Uterus (tissue), 4 donors: ENCODE measurements around the gene HSD17B4. TPM values are rescaled to one million over a fixed set of nuclear protein-coding genes. Genes with fewer than 3 reads are reported as not detected.

ENCODE experiments used
- DNase-seq, 2 donors: peaks; one replicate each; pipeline ENCODE4 v3.0.0-alpha.2; 2019 to 2020
- H3K27ac ChIP-seq, 2 donors: fragments of 200-600 bp; sonication (generic); 1 replicate in 1 of 2; 2 replicates in 1 of 2; pipeline ENCODE4 v1.5.1; 2016 to 2018
- H3K27me3 ChIP-seq, 2 donors: fragments of 200-600 bp; sonication (generic); one replicate each; pipeline ENCODE4 v1.5.1; 2018 to 2019; ENCODE audit warnings: control low read depth in 1 of 2
- H3K36me3 ChIP-seq, 2 donors: fragments of 200-600 bp; sonication (generic); one replicate each; pipeline ENCODE4 v1.5.1; 2019; ENCODE audit warnings: control low read depth in 1 of 2
- H3K4me1 ChIP-seq, 2 donors: fragments of 200-600 bp; sonication (generic); one replicate each; pipeline ENCODE4 v1.5.1; 2018 to 2019; ENCODE audit warnings: control low read depth in 1 of 2
- H3K4me3 ChIP-seq, 2 donors: fragments of 200-600 bp; sonication (generic); 1 replicate in 1 of 2; 2 replicates in 1 of 2; pipeline ENCODE4 v1.5.1; 2018 to 2019; ENCODE audit warnings: mild to moderate bottlenecking in 1 of 2
- H3K9me3 ChIP-seq, 2 donors: fragments of 200-600 bp; sonication (generic); one replicate each; pipeline ENCODE4 v1.5.1; 2019; ENCODE audit warnings: control low read depth in 1 of 2
- CTCF ChIP-seq, 4 experiments: fragments of 200-600 bp in 2 of 4; fragments of 450-650 bp in 2 of 4; sonication (generic) in 2 of 4; IDR thresholded peaks; one replicate each; pipeline ENCODE4 v1.5.1; 2016 to 2019; ENCODE audit warnings: antibody characterized with exemption in 4 of 4, mild to moderate bottlenecking in 2 of 4, moderate library complexity in 1 of 4
- POLR2A ChIP-seq, 2 donors: fragments of 450-650 bp; IDR thresholded peaks; one replicate each; pipeline ENCODE4 v1.6.1; 2016; ENCODE audit warnings: antibody characterized with exemption in 2 of 2, mild to moderate bottlenecking in 1 of 2, moderate library complexity in 1 of 2
- intact Hi-C: fragments of 100-400 bp; cut with DNase I; formaldehyde crosslinking; loops from one replicate; pipeline ENCODE4 v1.15.1; 2023; ENCODE audit warnings: low total_unique reads
- total RNA-seq, 4 donors: library from RNA; depleted of rRNA in 3 of 4; stranded (reverse); fragments of >200 nt in 3 of 4; gene quantifications; one replicate each; pipeline versions ENCODE4 v1.1.0 to v1.2.4, GENCODE V29; 2014 to 2023
- donor health status: DM: yes; HTN: yes; CAD: no.

The HSD17B4 gene
- total RNA-seq = 100 to 1,000 TPM in 3 of 4 donors, 10 to 100 TPM in 1; 93.8 to 167 (median 150) TPM

- H3K36me3 ChIP-seq = no peaks in the 10 kb centered on the region
- no peaks in the 10 kb centered on the region for H3K9me3 ChIP-seq
- no peaks in the 10 kb centered on the region for H3K27me3 ChIP-seq
- peak within 1 kb of the TSS; percentile 79 to 85 for H3K27ac ChIP-seq
- DNase-seq = peak; percentile 81 to 88
- H3K4me3 ChIP-seq = peak within 1 kb of the TSS; percentile 59 to 79
- no peak for TF ChIP-seq CTCF (IDR thresholded peaks at IDR 0.05)
- peak; percentile 42 to 69 for TF ChIP-seq POLR2A (IDR thresholded peaks at IDR 0.05)
- peaks cover 0 to 7% of the 10 kb centered on the region in 2 donors for H3K4me1 ChIP-seq
- intact Hi-C loops = no loop called here
Measured at GRCh38 chr5:119452373-119453039, at the start of gene HSD17B4. Gene HSD17B4, plus strand, starts transcription at chr5:119452497. Its CDS starts 79 bp downstream, at chr5:119452576.

- H3K4me1 ChIP-seq = no peaks in the 10 kb centered on the region
- TF ChIP-seq CTCF (IDR thresholded peaks at IDR 0.05) = no peak
- no peak for TF ChIP-seq POLR2A (IDR thresholded peaks at IDR 0.05)
- no peak overlapping the region for H3K27ac ChIP-seq
- H3K27me3 ChIP-seq = no peaks in the 10 kb centered on the region
- no peak overlapping the region for H3K4me3 ChIP-seq
- H3K36me3 ChIP-seq = no peaks in the 10 kb centered on the region
- intact Hi-C loops = loop anchor here (10.0 kb wide), 1 partner anchor 138 kb away; no protein-coding TSS in a partner anchor
- DNase-seq = no peak
- no peaks in the 10 kb centered on the region for H3K9me3 ChIP-seq
Measured at GRCh38 chr5:119402555-119402954, 49.7 kb upstream of the HSD17B4 start.

GRCh38 chr5:119404033-119404432, 48.3 kb upstream of the HSD17B4 start:
- Histone ChIP-seq H3K27me3 (no peaks in the 10 kb centered on the region), H3K4me3 (no peak overlapping the region), H3K36me3 (no peaks in the 10 kb centered on the region), H3K9me3 (no peaks in the 10 kb centered on the region), H3K4me1 (no peaks in the 10 kb centered on the region), H3K27ac (no peak overlapping the region)
- intact Hi-C loops = loop anchor here (10.0 kb wide), 1 partner anchor 139 kb away; no protein-coding TSS in a partner anchor
- no peak for DNase-seq
- TF ChIP-seq CTCF (IDR thresholded peaks at IDR 0.05) (no peak), POLR2A (IDR thresholded peaks at IDR 0.05) (no peak)

GRCh38 chr5:119405419-119405818, 46.9 kb upstream of the HSD17B4 start:
- no peak for DNase-seq
- no peaks in the 10 kb centered on the region for H3K4me1 ChIP-seq
- intact Hi-C loops = loop anchor here (10.0 kb wide), 1 partner anchor 141 kb away; no protein-coding TSS in a partner anchor
- H3K36me3 ChIP-seq = no peaks in the 10 kb centered on the region
- H3K9me3 ChIP-seq = no peaks in the 10 kb centered on the region
- H3K4me3 ChIP-seq = no peak overlapping the region
- no peaks in the 10 kb centered on the region for H3K27me3 ChIP-seq
- no peak overlapping the region for H3K27ac ChIP-seq
- TF ChIP-seq POLR2A (IDR thresholded peaks at IDR 0.05) (no peak), CTCF (IDR thresholded peaks at IDR 0.05) (no peak)

GRCh38 chr5:119406551-119407110, 45.7 kb upstream of the HSD17B4 start:
- Histone ChIP-seq H3K36me3 (no peaks in the 10 kb centered on the region), H3K27me3 (no peaks in the 10 kb centered on the region), H3K4me3 (no peak overlapping the region), H3K27ac (no peak overlapping the region), H3K4me1 (no peaks in the 10 kb centered on the region), H3K9me3 (no peaks in the 10 kb centered on the region)
- intact Hi-C loops = loop anchor here (10.0 kb wide), 1 partner anchor 142 kb away; no protein-coding TSS in a partner anchor
- no peak for TF ChIP-seq CTCF (IDR thresholded peaks at IDR 0.05)
- TF ChIP-seq POLR2A (IDR thresholded peaks at IDR 0.05) = no peak
- DNase-seq = no peak
